ENCODE data around the gene PAQR4.

DNA sequence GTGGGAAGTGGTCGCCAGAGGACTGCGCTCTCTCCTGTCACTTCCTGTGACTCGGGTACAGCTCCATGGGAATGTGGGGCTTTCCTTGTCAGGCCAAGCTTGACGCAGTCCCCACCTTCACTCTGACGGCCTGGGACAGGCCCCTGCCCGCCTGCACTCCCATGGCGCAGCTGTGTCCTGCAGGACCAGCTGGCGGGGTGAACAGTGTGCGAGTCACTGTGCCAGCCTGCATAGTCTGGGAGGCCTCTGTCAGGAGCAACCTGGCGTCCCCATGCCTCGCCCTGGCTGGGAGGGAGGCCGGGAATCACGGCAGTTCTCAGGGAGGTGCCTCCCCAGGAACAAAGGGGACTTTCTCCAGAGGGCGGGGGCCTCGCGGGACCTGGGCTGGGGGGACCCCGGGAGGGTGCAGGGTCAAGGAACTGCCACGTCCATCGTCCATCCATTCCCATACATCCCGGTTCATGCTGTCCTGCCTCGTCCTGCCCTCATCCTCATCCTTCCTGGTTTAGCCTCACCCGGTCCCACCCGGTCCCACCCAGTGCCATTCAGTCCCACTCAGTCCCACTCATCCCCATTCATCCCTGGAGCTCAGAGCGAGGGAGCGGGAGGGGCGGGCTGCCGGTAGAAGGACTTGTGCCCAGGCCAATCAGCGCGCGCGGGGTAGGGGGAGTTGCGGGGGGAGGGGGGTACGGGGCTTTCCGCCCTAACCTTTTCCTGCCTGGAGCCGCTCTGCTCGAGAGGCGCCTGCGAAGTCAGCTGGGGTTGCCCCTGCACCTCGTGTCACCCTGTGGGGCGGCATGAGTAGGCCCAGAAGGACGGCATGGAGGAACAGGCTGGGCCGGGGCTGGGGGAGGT, 44.0 kb upstream of the PAQR4 start:
- TF ChIP-seq CTCF (IDR thresholded peaks at IDR 0.05) (no peak), POLR2A (IDR thresholded peaks at IDR 0.05) (no peak)

Measured in body of pancreas (tissue), 4 donors.